Upper lobe of right lung (tissue), 1 donor: Measurements from ENCODE around the gene SCAANT1. TPM values are rescaled to one million over a fixed set of nuclear protein-coding genes. Genes with fewer than 3 reads are reported as not detected.

Experiments used
- ATAC-seq: fragments of 200-7000 bp; cut with Tn5 transposase; one replicate; pipeline ENCODE4 v1.9.1; 2020; ENCODE audit warnings: mild to moderate bottlenecking, moderate library complexity
- DNase-seq: peaks from one replicate; pipeline ENCODE4 v3.0.0-alpha.2; 2020
- H3K27ac ChIP-seq: fragments of 200-600 bp; one replicate; pipeline ENCODE4 v1.8.0; 2022
- H3K27me3 ChIP-seq: fragments of 200-600 bp; one replicate; pipeline ENCODE4 v1.8.0; 2022; ENCODE audit warnings: mild to moderate bottlenecking
- H3K36me3 ChIP-seq: fragments of 200-600 bp; one replicate; pipeline ENCODE4 v1.8.0; 2022
- H3K4me1 ChIP-seq: fragments of 200-600 bp; one replicate; pipeline ENCODE4 v1.8.0; 2022
- H3K4me3 ChIP-seq: fragments of 200-600 bp; one replicate; pipeline ENCODE4 v1.8.0; 2022; ENCODE audit warnings: mild to moderate bottlenecking
- H3K9me3 ChIP-seq: fragments of 200-600 bp; one replicate; pipeline ENCODE4 v1.8.0; 2022
- intact Hi-C: fragments of 100-400 bp; cut with DNase I; formaldehyde crosslinking; loops from one replicate; pipeline ENCODE4 v1.11.0; 2022
- total RNA-seq: library from RNA; stranded (reverse); fragmentation: NEBNext Ultra II Directional; extraction: Animal tissue kit (Norgen Biotek cat#: 25700); gene quantifications from one replicate; pipeline ENCODE4 v1.2.1, GENCODE V29; 2021
- TF ChIP-seq, protein P1 (sequence below): fragments of 200-600 bp; IDR thresholded peaks from one replicate; pipeline ENCODE4 v1.8.0; 2022; ENCODE audit warnings: antibody characterized with exemption
- donor health status: DM: no; HTN: yes; CAD: no; lungs with severe emphysema.

The SCAANT1 gene
- total RNA-seq, 1 donor from 2014 or later = not detected

DNA sequence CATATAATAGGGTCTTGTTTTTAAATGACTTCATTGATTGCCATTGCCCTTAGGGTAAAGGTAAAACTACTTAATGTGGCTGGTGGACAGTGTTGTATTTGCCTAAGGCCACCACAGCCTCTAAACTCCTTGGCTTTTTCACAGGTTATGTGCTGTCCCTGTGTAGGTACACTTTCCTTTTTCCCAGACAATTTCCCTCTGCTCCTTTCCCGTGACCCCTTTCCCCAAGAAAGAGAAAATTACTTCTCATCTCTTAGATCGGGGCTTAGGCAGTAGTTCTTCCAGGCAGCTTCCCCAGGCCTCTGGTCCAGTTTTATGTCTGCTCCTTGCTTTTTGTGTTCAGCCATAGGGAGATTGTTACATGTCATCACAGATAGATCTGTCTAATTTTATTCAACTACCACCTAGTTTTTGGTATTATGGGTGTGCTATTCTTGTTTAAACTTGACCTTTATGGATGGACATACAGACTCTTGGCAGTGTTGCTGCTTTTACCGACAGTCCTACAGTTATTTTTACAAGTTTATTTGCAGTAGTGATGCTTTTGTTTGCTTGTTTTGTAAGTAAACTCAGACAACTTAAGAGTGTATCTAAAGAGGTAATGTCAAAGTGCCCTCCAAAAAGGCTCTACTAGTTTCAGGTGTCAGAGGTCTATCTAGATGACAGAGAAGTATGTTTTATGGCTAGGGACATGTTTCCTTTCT is 20.5 kb upstream of the SCAANT1 start:
- Histone ChIP-seq H3K27me3 (no peaks in the 10 kb centered on the region), H3K4me1 (peaks cover 46% of the 10 kb centered on the region), H3K27ac (peak overlapping the region; percentile 0), H3K36me3 (no peaks in the 10 kb centered on the region), H3K9me3 (no peaks in the 10 kb centered on the region), H3K4me3 (no peak overlapping the region)
- DNase-seq = no peak
- TF ChIP-seq, protein P1, sequence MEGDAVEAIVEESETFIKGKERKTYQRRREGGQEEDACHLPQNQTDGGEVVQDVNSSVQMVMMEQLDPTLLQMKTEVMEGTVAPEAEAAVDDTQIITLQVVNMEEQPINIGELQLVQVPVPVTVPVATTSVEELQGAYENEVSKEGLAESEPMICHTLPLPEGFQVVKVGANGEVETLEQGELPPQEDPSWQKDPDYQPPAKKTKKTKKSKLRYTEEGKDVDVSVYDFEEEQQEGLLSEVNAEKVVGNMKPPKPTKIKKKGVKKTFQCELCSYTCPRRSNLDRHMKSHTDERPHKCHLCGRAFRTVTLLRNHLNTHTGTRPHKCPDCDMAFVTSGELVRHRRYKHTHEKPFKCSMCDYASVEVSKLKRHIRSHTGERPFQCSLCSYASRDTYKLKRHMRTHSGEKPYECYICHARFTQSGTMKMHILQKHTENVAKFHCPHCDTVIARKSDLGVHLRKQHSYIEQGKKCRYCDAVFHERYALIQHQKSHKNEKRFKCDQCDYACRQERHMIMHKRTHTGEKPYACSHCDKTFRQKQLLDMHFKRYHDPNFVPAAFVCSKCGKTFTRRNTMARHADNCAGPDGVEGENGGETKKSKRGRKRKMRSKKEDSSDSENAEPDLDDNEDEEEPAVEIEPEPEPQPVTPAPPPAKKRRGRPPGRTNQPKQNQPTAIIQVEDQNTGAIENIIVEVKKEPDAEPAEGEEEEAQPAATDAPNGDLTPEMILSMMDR = no peak
- intact Hi-C loops = no loop called here
- no peak for ATAC-seq

DNA sequence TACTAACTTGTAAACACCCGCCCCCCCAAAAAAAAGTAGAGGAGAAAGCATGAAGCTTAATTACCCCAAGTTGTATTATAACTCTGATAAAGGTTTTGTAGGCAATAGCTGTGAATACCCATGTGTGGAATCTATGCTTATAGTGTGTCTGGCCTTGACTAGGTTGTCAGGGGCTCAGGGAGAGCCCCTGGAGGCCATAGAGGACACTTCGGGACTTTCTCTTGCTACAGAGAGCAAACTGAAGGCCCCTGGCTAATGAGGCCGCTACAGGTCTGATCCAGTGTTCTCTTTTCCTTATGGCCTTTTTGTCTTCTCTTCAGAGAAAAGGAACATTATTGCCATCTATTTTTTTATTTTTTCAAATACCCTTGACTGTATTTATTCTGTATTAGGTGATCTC is 19.1 kb upstream of the SCAANT1 start:
- Histone ChIP-seq H3K27ac (no peak overlapping the region), H3K27me3 (no peaks in the 10 kb centered on the region), H3K4me3 (no peak overlapping the region), H3K36me3 (no peaks in the 10 kb centered on the region), H3K9me3 (no peaks in the 10 kb centered on the region), H3K4me1 (peaks cover 40% of the 10 kb centered on the region)
- intact Hi-C loops = no loop called here
- TF ChIP-seq, protein P1 = no peak
- DNase-seq = no peak
- ATAC-seq = no peak

DNA sequence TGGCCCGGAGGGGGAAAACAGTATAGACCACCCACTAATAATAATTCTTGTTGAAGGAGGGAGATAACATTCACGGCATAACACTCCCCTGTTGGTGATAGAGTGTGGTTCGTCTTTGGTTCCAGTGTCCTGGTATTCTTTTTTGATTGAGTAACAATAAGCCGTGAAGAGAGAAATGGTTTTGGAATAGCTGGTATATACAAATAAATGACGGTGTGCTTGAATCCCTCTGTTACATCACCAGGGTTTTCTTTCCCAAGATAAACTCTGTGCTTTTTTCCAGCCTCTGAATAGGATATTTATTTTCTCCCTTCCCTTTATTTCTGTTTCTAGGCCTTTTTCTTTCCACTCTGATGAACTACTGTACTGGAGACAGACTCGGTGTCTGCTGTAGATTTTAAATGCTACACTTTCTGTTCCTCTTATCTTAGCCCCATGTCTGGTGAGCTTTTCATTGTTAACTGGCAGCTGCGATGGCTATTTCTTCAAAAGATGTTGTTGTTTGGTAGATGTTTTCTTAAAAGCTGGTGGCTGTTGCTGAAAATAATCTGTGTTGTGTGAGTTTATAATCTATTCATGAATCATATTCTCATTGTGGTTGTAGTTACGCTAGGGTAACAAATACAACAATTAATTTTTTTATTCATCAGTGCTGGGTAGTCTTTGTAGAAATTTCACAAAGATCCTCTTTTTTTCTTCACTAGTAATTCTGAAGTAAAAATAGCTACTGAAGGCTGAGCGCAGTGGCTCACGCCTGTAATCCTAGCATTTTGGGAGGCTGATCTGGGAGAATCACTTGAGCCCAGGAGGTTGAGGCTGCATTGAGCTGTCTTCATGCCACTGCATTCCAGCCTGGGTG is 15.5 kb upstream of the SCAANT1 start:
- Histone ChIP-seq H3K4me3 (no peak overlapping the region), H3K27me3 (no peaks in the 10 kb centered on the region), H3K9me3 (no peaks in the 10 kb centered on the region), H3K36me3 (no peaks in the 10 kb centered on the region), H3K4me1 (peaks cover 21% of the 10 kb centered on the region), H3K27ac (peak overlapping the region; percentile 8)
- intact Hi-C loops = no loop called here
- ATAC-seq = no peak
- DNase-seq = no peak
- TF ChIP-seq, protein P1 = no peak

DNA sequence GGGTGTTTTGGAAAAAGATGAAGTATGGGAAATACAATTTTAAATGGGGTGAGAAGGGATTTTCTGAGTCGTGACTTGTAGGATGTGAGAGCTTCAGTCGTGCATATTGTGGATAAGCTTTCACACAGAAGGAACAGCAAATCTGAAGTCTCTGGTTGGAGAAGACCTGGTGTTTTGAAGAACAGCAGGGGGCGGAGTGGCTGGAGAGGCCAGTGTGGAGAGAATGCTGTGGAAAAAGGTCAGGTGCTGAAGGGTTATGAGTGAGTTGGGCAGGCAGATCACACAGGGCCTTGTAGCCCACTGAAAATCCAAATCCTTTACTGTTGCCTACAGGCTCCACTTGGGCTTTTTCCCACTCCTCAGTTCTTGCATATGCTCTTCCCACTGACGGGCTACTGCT is 14.1 kb upstream of the SCAANT1 start:
- ATAC-seq = no peak
- Histone ChIP-seq H3K9me3 (no peaks in the 10 kb centered on the region), H3K27ac (no peak overlapping the region), H3K36me3 (peaks cover 8% of the 10 kb centered on the region), H3K27me3 (no peaks in the 10 kb centered on the region), H3K4me3 (no peak overlapping the region), H3K4me1 (peaks cover 15% of the 10 kb centered on the region)
- intact Hi-C loops = no loop called here
- no peak for DNase-seq
- TF ChIP-seq, protein P1 = no peak

DNA sequence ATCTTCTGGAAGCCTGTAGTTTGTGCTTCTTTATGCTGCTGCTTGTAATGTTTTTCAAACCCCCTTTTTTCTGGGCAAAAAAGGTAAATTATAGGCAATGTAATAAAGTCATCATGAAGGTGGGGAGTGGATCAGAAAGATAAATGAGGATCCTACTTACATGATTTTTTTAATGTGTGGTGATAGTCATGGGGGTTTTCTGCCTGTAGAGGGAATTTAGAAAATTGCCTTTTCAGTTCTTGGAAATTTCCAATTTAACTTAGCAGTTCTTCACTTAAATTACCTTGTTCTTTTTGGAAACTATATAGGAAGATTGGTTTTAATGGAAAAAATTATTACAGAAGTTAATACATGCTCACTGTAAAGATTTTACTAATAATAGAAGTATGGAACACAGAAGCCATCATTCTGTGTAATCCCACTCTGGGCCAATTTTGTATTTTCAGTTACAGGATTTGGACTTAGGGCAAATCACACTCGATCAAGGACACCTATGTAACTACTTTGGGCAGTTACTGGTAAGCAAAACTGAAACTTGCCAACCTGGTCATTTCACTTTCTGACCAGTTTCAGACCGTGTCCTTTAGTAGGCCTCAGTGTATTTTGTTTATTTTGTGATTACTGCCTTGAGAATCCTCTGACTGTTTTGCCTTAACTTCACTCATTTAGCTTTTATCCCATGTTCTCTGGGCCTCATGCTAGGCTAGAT is 10.5 kb upstream of the SCAANT1 start:
- Histone ChIP-seq H3K9me3 (no peaks in the 10 kb centered on the region), H3K4me3 (no peak overlapping the region), H3K27ac (no peak overlapping the region), H3K36me3 (peaks cover 19% of the 10 kb centered on the region), H3K4me1 (peaks cover under 1% of the 10 kb centered on the region), H3K27me3 (no peaks in the 10 kb centered on the region)
- intact Hi-C loops = no loop called here
- ATAC-seq (no peak), DNase-seq (no peak)
- TF ChIP-seq, protein P1 = no peak
